Liver (tissue), 3 donors: ENCODE data around the gene ILRUN.

ENCODE experiments used
- ATF3 ChIP-seq: IDR thresholded peaks from 2 replicates; pipeline ENCODE4 v1.6.1; 2016; ENCODE audit warnings: antibody characterized with exemption
- CTCF ChIP-seq: fragments of 150-350 bp; IDR thresholded peaks from 2 replicates; pipeline ENCODE4 v1.5.1; 2017; ENCODE audit warnings: improper control_type of control experiment, low read depth, low read length; ENCODE audit not compliant: missing input control
- MAX ChIP-seq: IDR thresholded peaks from 2 replicates; pipeline ENCODE4 v1.6.1; 2016; ENCODE audit warnings: antibody characterized with exemption
- NR2F2 ChIP-seq: IDR thresholded peaks from 2 replicates; pipeline ENCODE4 v1.6.1; 2016; ENCODE audit warnings: antibody characterized with exemption
- TAF1 ChIP-seq: conservative IDR thresholded peaks from 2 replicates; pipeline ENCODE4 v1.6.1; 2016; ENCODE audit warnings: antibody characterized with exemption, mild to moderate bottlenecking
- YY1 ChIP-seq: IDR thresholded peaks from 2 replicates; pipeline ENCODE4 v1.6.1; 2016; ENCODE audit warnings: antibody characterized with exemption, mild to moderate bottlenecking
- donor health status: healthy.
- donor health status: healthy.

- TF ChIP-seq CTCF: no peak
- no peak for TF ChIP-seq NR2F2
- TF ChIP-seq ATF3: no peak
- no peak for TF ChIP-seq YY1
- TF ChIP-seq MAX: no peak
- no peak for TF ChIP-seq TAF1
Measured at GRCh38 chr6:34679552-34680253, 16.9 kb downstream of the ILRUN start.
